Endometrium (tissue), 2 donors: ENCODE data around the gene VTI1B.

Experiments used
- FAIRE-seq: peaks from 2 replicates; lab custom pipeline; 2012; peaks lifted over from hg19 to GRCh38; lab: Jason Lieb, UNC
- donor health status: control.
- donor health status: control.

VTI1B gene

DNA sequence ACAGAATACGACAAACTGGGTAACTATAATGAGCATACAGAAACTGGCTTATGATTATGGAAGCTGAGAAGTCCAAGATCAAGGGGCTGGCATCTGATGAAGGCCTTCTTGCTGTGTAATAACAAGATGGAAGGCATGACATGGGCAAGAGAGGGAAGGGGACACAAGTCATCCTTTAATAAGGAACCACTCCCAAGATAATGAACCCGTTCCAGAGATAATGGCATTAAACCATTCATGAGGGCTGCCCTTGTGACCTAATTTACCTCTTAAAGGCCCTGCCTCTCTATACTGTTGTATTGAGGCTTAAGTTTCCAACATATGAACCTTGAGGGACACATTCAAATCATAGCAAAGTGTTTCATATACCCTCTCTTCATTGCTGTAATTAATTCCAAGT lies 4.6 kb upstream of the VTI1B start:
- no peak for FAIRE-seq

DNA sequence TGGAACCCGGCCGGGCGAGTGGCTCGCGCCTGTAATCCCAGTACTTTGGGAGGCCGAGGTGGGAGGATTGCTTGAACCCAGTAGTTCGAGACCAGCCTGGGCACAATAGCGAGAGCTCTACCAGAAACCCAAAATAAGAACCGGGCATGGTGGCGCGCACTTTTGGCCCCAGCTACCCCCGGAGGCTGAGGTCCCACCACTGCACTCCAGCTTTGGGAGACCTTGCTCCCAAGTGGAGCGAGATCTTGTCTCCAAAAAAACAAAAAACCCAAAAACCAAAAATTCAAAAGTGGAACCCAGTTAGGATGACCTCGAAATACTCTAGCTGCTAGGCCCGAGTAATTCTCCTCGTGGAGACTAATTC lies 769 bp upstream of the VTI1B start:
- no peak for FAIRE-seq

DNA sequence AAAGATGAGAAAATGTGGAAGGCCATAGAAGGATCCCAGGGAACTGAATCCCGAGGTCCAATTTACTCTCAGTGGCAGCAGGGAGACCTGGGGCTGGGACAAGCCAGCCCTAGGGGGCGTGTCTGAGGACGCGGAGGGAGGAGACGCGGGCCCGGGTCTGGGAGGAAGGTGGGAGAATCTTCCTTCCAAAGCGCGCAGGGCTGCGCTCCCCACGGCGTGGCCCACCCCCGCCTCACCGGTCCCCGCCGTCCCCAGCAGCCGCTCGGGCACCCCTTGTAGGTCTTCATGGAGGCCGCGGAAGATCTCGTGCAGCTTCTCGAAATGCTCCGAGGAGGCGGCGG lies 323 bp downstream of the VTI1B start:
- FAIRE-seq, result no peak

DNA sequence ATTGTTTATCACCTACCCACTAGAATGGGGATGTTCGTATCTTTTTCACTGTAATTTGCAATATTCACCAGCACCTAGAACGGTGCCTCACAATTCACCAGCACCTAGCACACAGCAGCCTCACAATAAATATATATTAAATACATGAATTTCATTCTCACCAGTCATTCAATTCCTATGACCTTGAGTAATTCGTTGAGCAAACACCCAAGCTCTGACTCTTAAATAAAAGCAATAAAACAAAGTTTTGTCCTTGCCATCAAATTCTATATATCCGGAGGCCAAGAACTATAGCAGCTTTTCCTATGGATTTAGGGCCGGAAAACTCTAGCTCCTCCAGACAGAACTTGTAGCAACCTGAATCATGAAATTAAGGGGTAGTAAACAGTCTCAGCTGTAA lies 981 bp downstream of the VTI1B start:
- no peak for FAIRE-seq

DNA sequence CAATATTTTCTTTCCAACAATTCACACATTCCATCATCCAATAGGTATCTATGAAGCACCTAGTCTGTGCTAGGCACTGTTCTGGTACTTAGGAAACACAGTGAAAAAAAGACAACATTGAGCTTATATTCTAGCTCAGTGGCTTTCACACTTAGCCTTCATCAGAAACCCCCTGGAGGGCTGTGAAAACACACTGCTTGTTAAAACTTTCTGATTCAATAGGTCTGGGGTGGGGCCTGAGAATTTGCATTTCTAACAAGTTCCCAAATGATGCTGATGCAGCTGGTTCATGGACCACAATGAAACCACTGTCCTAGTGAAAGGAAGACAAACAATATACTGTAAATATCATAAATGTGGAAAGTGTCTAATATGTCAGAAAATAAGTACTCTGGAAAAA lies 5.9 kb downstream of the VTI1B start:
- FAIRE-seq, result no peak

DNA sequence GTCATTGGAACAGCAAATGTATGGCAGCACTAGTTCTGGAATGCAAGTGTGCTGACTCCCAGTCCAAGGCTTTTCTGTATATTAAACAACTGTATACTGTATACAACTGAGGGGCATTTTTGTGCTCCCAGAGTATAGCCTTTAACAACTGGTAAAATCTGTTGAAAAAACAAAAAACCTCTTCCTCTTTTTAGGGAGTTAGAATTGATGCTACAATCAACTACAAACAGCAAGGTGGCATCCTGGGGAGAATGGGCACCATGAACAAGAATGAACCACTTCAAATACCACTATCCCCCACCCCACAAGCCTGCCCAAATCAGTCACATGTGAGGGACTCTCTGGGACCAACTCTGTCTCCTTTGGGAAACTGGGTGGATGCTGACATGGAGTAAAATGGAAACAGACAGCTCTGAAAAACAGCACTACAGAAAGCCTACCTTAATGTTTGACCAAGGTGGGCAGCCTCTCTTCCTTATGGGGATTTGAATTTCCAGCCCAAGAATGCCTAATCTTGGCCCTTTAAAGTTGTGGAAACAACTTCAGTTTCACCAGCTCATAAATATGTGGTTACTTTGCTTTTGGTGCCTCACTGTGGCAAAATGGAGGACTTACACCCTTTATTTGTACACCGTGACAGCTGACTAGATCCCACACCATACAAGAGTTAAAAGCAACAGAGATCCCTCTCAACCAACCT lies 7.5 kb downstream of the VTI1B start:
- FAIRE-seq, result no peak

DNA sequence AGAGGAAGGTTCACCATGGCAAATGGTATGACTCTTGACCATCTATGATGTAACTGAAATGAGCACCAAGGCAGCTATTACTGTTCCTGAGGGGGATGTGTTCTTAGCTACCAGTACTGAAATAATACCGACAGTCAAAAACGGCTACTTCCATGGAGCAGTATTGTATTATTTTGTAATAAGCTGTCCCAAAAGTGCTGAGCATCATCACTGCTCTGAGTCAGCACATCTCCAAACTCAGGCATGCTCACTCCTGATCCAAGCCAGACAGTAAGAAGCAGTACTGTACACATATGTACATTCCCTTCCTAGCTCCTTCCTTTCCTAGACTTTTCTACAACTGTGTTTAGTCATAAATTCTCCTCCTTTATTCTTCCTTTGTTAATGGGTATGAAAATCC lies 8.6 kb downstream of the VTI1B start:
- FAIRE-seq, result no peak

DNA sequence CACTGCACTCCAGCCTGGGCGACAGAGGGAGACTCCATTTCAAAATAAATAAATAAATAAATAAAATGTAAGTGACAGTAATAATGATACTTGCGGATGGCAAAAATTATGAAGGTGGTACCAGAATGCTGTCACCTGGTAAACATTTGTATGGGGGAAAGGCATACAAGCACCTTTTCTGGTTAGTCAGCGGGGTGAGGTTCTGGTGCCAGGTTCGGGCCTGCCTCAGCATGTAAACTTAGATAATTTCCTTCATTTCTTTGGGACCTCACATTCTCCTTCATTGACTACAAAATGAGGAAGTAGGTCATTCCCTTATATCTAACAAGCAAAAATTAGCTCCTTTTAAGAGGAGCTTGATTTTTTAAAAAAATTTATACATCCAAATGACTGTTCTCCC lies 10.8 kb downstream of the VTI1B start:
- FAIRE-seq, result no peak

DNA sequence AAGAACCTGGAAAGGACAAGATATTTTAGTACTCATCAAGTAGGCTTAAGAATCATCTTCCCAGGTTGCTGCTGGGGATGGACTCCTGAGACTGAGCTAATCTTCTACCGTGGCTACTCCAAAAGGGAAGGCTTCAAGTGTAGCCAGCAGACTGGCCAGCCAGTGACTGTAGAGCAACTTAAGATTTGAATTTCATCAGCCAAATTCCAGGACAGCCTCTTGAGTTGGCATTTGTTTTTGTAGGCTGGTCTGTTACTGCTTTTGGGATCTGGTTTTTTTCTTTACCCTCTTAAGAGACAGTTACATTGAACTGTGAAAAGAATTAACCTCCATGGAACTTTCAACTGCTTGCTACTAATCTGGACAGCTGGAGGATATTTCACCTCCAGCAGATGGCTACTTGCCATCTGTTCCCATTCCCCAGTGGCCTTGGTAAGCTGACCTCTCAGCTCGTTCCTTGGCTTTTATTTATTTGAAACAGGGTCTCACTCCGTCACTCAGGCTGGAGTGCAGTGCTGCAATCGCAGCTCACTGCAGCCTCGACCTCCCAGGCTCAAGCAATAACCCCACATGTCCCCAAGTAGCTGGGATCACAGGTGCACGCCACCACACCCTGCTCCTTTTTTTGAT lies 20.7 kb downstream of the VTI1B start:
- no peak for FAIRE-seq

DNA sequence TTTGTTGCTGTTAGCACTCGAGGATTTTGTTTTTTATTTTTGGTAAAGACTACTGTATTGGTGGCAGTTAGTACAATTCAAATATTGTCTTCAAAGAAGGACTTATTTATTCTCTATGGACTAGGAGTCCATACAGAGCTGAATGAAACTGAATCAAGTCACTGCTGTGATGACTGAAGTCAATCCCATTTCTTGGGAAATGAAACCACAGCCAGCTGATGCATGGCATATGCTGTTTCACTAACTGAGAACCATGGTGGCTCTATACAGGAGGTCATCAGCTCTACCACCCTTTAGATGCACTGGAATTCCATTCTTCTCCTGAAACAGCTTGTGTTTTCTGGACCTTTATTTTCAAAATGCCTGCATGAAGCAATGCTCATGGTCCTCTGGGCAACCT lies 22.2 kb downstream of the VTI1B start:
- no peak for FAIRE-seq

DNA sequence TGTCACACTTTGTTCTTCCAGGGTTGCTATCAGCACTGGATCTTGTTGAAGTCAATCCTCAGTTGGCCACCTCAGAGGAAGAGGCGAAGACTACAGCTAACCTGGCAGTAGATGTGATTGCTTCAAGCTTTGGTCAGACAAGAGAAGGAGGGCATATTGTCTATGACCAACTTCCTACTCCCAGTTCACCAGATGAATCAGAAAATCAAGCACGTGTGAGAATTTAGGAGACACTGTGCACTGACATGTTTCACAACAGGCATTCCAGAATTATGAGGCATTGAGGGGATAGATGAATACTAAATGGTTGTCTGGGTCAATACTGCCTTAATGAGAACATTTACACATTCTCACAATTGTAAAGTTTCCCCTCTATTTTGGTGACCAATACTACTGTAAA lies 23.7 kb downstream of the VTI1B start:
- FAIRE-seq, result no peak

DNA sequence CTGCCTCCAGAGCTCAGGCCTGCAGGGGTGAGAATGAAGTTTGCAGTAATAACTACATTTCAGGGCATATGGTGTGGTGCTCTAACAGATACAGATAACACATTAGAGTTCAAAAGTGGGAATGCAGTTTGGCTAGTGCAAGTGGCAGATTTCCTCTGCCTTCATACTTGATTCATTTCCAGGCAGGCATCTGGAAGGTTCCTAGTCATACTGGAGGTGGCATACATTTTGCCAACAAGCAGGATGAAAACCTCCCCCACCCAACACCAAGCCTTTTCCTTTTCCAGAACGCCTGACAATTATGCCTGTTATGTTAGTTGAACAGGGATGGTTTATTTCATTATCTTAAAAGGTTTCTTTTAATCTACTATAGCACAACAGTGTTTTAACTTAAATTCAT lies 24.3 kb downstream of the VTI1B start:
- FAIRE-seq, result no peak

DNA sequence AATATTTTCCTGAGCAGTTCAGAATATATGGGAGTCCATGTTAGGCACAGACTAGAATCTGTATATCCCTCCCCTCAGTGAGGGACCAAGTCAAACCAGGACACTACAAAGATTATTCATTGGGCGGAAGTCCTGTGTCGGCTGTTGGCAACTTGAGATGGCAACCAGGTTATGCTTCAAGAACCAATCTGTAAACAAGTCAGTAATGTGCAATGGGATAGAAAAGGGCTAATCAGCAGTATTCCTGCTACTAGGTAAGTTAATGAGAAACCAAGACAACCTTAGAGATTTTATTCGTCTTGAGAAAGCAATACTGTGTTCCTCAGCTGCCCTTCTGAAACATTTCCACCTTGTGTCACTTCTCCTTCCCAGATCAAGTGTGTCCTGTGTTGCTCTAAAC lies 28.3 kb downstream of the VTI1B start:
- no peak for FAIRE-seq

DNA sequence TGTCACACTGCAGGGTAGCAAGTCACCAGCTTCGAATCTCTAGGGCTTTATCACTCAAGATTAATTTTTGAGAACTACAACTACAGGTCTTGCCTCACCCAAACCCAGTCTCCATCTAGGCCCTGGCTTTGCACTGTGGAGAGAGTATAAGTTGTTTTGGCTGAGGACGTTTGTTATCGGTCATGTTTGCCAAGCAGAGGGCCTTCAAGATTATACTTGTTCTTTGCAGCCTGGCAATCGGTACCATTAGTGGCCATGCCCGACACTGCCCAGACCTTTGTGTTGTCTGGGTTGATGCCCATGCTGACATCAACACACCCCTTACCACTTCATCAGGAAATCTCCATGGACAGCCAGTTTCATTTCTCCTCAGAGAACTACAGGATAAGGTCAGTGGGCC lies 29.0 kb downstream of the VTI1B start:
- FAIRE-seq, result no peak

DNA sequence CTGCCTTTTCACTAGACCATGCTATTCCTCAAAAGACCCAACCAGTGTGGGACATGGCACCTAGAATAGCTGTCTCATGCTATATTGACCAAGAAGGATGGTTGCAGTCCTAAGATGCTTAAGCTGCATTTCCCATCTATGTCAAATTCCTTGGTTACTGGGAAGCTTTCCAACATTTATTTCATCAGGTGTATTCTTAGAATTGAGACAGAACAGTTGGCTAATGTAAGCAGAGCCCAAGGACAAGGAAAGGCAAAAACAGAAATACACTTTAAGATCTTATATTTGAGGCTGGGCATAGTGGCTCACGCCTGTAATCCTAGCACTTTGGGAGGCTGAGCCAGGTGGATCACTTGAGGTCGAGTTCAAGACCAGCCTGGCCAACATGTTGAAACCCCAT lies 30.0 kb downstream of the VTI1B start:
- no peak for FAIRE-seq

DNA sequence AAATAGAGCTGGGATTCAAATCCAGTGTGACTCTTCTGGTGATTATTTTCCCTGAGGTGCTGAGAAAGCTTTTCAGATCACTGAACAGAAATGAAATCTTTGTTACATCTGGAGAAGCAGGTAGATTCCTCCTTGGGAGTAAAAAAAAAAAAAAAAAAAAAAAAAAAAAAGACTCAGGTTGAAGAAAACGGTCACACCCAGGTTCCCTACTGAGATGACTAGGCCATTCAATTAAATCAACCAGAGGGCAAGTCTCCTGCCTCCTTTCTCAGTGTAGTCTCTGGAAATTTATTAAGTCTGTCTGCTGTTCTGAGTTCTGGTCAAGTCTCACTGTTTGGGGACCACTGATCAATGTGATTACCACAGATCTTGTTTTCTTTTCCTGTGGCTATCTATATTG lies 30.7 kb downstream of the VTI1B start:
- FAIRE-seq, result no peak

DNA sequence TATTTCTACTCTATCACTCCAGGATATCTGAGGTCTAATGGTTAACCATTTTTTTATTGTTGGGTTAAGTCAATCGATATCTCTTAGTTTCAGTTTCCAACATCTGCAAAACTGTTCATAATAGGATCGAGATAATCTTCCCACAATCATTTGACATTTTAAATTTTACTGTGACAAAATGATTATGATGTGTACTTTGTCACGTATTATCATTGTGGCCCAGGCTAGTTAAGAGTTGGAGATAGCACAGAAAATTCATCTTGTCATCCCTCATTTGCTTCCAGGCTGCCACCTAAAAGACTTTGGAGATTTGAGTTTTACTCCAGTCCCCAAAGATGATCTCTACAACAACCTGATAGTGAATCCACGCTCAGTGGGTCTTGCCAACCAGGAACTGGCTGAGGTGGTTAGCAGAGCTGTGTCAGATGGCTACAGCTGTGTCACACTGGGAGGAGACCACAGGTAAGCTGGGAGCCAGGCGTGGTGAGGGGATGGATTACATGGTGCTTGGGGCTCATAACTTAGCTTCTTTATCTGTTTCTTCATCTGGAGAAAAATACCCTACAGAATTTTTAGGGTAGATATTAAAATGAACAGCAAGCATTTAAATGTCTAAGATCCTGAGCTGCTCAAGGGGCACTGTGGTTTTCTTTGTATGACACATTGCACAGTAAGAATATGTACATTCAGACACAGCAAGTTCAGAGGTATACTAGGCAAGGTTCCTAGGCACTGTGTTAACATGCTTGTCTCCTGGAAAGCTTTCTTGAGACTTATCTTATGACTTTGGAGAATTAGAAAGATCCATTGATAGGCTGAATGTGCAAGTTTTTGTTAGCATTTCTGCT lies 32.3 kb downstream of the VTI1B start:
- FAIRE-seq, result no peak

DNA sequence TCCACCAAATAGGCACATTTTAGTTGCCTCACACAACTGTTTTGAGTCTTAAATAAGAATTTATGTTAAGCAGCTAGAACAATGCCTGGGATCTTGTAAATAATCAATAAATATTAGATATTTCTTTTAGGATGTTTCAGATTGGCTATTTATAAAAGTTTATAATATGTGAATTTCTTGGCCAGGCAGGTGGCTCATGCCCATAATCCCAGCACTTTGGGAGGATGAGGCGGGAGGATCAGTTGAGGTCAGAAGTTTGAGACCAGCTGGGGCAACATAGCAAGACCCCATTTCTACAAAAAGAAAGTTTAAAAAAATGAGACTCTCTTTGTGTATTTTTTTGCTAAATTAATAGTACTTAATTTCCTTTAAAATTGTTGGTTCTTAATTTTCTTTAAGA lies 33.0 kb downstream of the VTI1B start:
- FAIRE-seq, result no peak

DNA sequence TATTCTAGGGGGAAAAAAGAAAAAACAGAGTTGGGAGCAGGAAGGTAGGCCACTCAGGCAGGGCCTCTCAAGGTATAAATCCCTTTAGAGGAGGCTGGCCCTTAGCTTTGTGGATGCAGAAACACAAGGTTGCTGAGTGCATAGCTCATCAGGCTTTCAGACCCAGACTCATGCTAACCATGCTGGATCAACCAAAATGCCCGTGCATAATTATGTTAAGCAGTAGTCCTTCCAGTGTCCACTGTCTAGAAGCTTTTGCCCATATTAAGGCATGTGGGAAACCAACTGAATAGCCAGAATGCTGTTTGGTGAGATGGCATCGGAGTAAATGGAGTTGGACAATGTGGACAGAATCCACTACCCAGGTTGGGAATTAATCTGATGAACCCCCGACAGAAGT lies 35.8 kb downstream of the VTI1B start:
- FAIRE-seq, result no peak

DNA sequence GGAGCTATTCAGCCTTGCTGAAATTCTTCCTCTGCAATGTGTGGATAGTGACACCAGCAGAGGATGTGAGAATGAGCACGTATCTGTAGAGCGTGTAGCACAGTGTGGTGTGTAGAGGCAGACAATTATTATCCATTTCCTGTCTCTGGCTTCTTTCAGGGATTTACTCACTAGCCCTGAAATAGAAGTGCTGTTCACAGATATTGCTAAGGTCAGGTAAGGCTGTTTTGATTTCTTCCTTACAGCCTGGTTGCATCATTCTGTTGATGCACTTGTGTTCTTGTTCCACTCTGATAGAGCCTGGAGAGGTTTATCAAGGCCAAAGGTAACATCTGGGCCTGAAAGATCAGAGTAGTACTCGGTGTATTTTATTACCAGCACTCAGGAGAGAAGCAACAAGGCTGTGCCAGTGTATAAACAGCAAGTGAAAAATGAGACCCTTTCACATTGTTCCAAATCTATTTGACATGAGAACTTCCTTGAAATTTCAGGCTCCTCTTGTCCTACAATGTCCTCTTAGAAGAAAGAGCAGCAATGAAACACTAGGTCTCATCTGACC lies 38.0 kb downstream of the VTI1B start:
- no peak for FAIRE-seq

DNA sequence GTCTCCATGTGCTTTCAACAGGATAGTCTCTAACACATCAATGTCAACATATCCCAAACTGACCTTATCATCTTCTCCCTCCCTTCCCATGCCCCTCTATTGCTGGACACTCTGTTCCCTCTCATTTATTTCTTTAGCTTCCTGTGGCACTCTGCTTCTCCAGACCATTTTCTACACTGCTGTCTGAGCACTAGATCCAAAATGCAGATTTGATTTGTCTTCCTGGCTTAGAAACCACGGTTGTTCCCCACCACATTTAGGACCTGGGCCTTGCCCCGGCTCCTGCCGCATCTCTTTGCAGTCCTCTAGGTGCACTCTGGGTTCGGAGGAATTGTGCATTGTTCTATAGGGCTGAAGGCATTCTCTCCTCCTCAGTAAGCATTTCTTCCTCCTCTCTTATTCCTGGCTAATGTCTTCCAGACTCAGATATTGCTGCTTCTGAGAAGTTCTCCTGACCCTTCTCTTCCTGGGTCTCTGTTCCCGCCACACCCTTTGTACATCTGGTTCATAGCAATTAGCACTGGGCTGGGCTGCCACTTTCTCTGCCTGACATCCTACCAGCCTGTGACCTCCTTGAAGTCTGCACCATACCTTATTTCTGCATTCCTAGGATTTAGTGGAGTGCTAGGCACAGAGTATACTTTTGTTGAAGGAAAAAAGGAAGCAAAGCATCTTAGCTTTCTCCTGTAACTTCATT lies 40.8 kb downstream of the VTI1B start:
- no peak for FAIRE-seq

DNA sequence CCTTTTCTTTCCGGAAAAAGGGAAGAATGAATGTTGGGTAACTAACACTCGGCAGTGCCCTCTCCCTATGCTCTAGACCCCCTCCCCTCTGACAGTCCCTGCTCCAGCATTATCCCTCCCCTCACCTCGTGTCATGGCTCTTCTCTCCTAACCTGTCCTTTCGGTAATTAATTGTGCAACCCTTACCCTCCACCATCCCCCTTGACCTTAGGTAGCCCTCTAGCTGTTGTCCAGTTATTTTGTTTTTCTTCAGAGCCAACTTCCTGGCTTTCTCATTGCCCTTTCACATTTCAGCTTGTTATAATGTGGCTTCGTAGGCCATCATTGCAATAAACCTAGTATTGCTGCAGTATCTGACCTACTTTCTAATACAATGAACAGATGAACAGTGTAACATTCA lies 43.5 kb downstream of the VTI1B start:
- FAIRE-seq, result no peak

DNA sequence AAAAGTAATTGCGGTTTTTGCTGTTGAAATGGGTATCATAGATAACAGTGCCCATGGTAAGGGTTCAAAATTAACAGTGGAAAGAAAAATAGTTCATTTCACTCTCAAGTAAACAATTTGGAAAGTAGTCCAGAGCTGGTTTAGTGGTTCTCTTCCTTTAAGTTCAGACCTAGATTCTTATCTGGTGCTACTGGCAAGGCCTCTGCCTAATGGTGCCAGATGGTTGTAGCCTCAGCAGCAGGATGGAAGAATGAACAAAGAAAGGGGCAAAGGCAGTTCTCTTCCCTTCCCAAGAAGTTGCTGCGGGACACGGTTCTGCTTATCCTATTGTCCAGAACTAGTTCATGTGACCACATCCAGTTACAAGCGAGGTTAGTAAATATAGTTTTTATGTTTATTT lies 44.2 kb downstream of the VTI1B start:
- FAIRE-seq, result no peak
